Activated CD4-positive, alpha-beta T cell treated with anti-CD3 and anti-CD28 coated beads for 36 hours (primary cell): ENCODE measurements around the gene RNPS1. TPM values are rescaled to one million over a fixed set of nuclear protein-coding genes. Genes with fewer than 3 reads are reported as not detected.

Experiments used
- microRNA-seq: library from miRNA; unstranded; fragments of <30 nt; microRNA quantifications from one replicate; pipeline ENCODE4 v1.2.0, GENCODE V29; 2021; ENCODE audit warnings: borderline replicate concordance
- total RNA-seq, 2 experiments: library from RNA; stranded (reverse); gene quantifications; one replicate each; pipeline ENCODE4 v1.2.3, GENCODE V29; 2021

Gene RNPS1
- total RNA-seq, 2 experiments from 2014 or later = 327 to 445 TPM

Small RNAs within 50 kb of the gene (microRNA-seq; reads per million reads assigned to microRNA genes)
- not detected for gene MIR3677
- gene MIR4717 = not detected

Other genes with a start within 250 kb of the RNPS1 start
- gene NPW, start 248.3 kb downstream of the RNPS1 start, total RNA-seq = 1 to 10 TPM; 2.0 to 2.8 TPM
- gene NHERF2, start 241.2 kb downstream of the RNPS1 start, total RNA-seq = 1 to 10 TPM; 1.9 to 2.7 TPM
- gene NTHL1, start 220.3 kb downstream of the RNPS1 start, total RNA-seq = 10 to 100 TPM; 22.6 to 26.1 TPM
- 10 to 100 TPM; 49.6 to 72.9 TPM for gene TSC2, start 220.1 kb downstream of the RNPS1 start, total RNA-seq
- 10 to 100 TPM; 64.3 to 71.2 TPM for gene PKD1, start 132.2 kb downstream of the RNPS1 start, total RNA-seq
- gene RAB26, start 119.5 kb downstream of the RNPS1 start, total RNA-seq = under 1 TPM in 1 of 2 experiments, not detected in 1; 0.21 TPM
- 10 to 100 TPM; 70.7 to 93.7 TPM for gene TRAF7, start 112.3 kb downstream of the RNPS1 start, total RNA-seq
- gene CASKIN1, start 71.5 kb downstream of the RNPS1 start, total RNA-seq = 1 to 10 TPM in 1 of 2 experiments, under 1 TPM in 1; 0.98 to 1.3 TPM
- gene MLST8, start 62.7 kb downstream of the RNPS1 start, total RNA-seq = 10 to 100 TPM; 61.3 to 76.1 TPM
- 1 to 10 TPM; 8.0 to 8.8 TPM for gene BRICD5, start 57.3 kb downstream of the RNPS1 start, total RNA-seq
- 10 to 100 TPM; 11.5 to 15.0 TPM for gene PGP, start 53.3 kb downstream of the RNPS1 start, total RNA-seq
- gene E4F1, start 44.5 kb downstream of the RNPS1 start, total RNA-seq = 10 to 100 TPM; 18.0 to 18.6 TPM
- gene DNASE1L2, start 31.7 kb downstream of the RNPS1 start, total RNA-seq = under 1 TPM; 0.51 to 0.55 TPM
- gene ECI1, start 16.5 kb downstream of the RNPS1 start, total RNA-seq = 10 to 100 TPM; 23.0 to 41.0 TPM
- 1 to 10 TPM; 6.0 to 7.2 TPM for gene ABCA3, start 72.6 kb upstream of the RNPS1 start, total RNA-seq
- gene CCNF, start 161.3 kb upstream of the RNPS1 start, total RNA-seq = 10 to 100 TPM; 52.2 to 53.4 TPM
- gene TEDC2, start 192.0 kb upstream of the RNPS1 start, total RNA-seq = 10 to 100 TPM; 21.0 to 23.1 TPM
- gene NTN3, start 203.2 kb upstream of the RNPS1 start, total RNA-seq = not detected
- gene TBC1D24, start 207.0 kb upstream of the RNPS1 start, total RNA-seq = 10 to 100 TPM; 10.4 to 12.7 TPM
- 100 to 1,000 TPM in 1 of 2 experiments, 10 to 100 TPM in 1; 91.7 to 130 TPM for gene ATP6V0C, start 245.8 kb upstream of the RNPS1 start, total RNA-seq